ENCODE measurements around the gene SIDT2. TPM values are rescaled to one million over a fixed set of nuclear protein-coding genes. Genes with fewer than 3 reads are reported as not detected.

The SIDT2 gene
- total RNA-seq, 4 donors from 2014 or later = 15.3 to 50.1 (median 33.6) TPM

DNA sequence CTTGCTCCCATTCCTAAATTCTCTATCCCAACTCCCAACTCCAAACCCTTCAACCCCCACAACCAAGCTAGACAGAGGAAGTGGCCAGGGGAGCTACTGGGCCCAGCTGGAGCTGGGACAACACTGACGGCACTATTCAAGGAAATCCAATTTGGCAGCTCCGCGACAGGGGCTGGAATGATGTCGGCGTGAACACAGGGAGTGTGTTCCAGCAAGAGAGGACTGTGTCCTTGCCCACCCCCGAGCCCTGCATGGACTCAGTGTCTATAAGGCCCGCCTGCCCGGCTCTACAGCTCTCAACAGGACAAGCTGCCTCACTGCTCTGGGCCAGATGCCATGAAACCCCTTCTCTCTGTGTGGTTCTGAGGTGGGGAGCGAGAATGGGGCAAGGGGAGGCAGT is 42.0 kb downstream of the SIDT2 start:
- no peaks in the 10 kb centered on the region for H3K9me3 ChIP-seq
- ATAC-seq = peak; percentile 52
- H3K36me3 ChIP-seq = peaks cover 0 to 55% of the 10 kb centered on the region in 2 donors
- H3K4me1 ChIP-seq = peaks cover 24 to 100% (median 43%) of the 10 kb centered on the region in 3 donors
- 33% methylated on average over 1 of the region's 9 CpGs; no CpG with 5 or more reads in 1 of the 2 donors for WGBS, 2 donors (ENCODE audit: low coverage in 1 of 2)
- H3K4me3 ChIP-seq = peak overlapping the region in 1 of 2 donors; percentile 8
- TF ChIP-seq POLR2A (IDR thresholded peaks at IDR 0.05) = peak in 1 of 2 donors; percentile 27
- TF ChIP-seq, protein P1, sequence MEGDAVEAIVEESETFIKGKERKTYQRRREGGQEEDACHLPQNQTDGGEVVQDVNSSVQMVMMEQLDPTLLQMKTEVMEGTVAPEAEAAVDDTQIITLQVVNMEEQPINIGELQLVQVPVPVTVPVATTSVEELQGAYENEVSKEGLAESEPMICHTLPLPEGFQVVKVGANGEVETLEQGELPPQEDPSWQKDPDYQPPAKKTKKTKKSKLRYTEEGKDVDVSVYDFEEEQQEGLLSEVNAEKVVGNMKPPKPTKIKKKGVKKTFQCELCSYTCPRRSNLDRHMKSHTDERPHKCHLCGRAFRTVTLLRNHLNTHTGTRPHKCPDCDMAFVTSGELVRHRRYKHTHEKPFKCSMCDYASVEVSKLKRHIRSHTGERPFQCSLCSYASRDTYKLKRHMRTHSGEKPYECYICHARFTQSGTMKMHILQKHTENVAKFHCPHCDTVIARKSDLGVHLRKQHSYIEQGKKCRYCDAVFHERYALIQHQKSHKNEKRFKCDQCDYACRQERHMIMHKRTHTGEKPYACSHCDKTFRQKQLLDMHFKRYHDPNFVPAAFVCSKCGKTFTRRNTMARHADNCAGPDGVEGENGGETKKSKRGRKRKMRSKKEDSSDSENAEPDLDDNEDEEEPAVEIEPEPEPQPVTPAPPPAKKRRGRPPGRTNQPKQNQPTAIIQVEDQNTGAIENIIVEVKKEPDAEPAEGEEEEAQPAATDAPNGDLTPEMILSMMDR (IDR thresholded peaks at IDR 0.05) = no peak
- no peak for TF ChIP-seq EP300 (IDR thresholded peaks at IDR 0.05)
- peak; percentile 89 for TF ChIP-seq POLR2AphosphoS5 (IDR thresholded peaks at IDR 0.05)
- no peaks in the 10 kb centered on the region for H3K27me3 ChIP-seq
- H3K27ac ChIP-seq = peak overlapping the region; percentile 93 to 98 (median 95)

DNA sequence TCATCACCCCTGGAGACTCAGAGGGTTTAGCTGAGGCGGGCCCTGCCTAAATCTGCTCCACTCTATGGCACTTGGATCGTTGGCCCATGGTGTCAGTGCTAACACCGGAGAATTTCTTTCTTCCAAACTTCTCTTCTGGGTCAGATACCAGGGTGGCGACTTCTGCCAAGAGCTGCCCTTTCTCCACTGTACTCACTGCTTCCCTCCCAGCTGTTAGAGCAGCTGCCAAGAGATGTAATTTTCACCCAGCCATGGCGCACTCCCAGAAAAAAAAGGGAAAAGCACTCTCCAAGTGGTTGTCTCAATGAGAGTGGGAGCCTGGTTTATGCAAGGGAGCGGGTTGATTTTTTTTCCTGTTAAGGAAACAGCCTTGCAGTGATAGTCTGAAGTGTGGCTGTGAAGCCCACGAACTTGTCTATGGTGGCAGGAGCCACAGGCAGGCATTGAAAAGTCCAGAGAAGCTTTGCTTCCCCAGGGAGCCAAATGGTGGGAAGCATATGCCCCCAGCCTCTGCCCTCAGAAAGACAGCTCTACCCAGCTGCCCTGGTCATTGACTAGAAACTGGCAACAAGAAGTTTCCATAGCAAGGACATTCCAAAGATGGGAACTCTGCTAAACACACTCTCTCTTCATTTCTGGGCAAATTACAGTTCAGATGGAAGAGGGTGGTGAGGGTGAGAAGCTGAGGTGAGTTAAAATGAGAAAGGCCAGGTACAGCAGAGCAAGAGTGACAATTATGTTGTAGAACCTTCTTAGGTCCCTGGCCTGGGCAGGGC is 42.6 kb downstream of the SIDT2 start:
- H3K27ac ChIP-seq = peak overlapping the region; percentile 93 to 98 (median 95)
- peaks cover 24 to 100% (median 43%) of the 10 kb centered on the region in 3 donors for H3K4me1 ChIP-seq
- peak; percentile 64 for ATAC-seq
- H3K9me3 ChIP-seq = no peaks in the 10 kb centered on the region
- H3K36me3 ChIP-seq = peaks cover 0 to 54% of the 10 kb centered on the region in 2 donors
- no peaks in the 10 kb centered on the region for H3K27me3 ChIP-seq
- H3K4me3 ChIP-seq = peak overlapping the region in 1 of 2 donors; percentile 8
- TF ChIP-seq, protein P1 (IDR thresholded peaks at IDR 0.05) = no peak
- peak; percentile 87 for TF ChIP-seq POLR2AphosphoS5 (IDR thresholded peaks at IDR 0.05)
- no CpG with 5 or more reads among the region's 7 CpGs for WGBS, 2 donors (ENCODE audit: low coverage in 1 of 2)

DNA sequence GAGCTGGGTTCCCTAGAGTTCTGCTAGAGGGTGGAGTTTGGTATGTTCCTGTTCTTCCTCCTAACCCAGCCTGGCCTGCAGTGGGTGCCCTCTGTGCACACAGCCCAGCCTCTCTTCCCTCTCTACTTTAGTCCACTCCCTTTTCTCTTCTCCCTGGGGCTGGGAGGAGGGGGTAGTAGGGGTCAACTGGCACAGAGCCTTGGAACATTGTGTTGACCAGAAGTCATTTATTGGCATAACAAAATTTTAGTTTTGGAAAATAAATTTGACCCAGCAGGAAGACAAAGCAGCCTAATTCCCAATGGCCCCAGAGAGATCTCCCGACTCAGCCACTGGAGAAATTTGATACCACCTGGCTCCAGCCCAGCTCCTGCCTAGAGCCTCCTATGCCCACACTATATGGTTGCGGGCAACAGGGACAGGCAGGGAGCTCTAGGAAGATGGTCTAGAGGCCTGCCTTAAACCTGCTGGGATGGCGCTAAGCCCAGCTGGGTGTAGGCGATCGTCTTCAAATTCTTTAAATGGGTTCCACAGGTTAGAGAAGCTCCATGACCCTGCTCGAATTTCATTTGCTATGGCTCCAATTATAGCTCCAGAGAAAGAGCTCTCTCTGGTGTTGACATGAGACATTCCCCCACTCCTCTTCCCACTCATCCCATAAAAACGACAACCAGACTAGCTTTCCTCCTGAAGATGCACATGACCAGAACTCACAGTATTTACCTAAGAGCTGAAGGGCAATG is 43.4 kb downstream of the SIDT2 start:
- peaks cover 19 to 100% (median 43%) of the 10 kb centered on the region in 3 donors for H3K4me1 ChIP-seq
- H3K36me3 ChIP-seq = peaks cover 0 to 55% of the 10 kb centered on the region in 2 donors
- TF ChIP-seq POLR2AphosphoS5 (IDR thresholded peaks at IDR 0.05) = peak; percentile 70
- TF ChIP-seq POLR2A (IDR thresholded peaks at IDR 0.05) = peak in 1 of 2 donors; percentile 21
- TF ChIP-seq, protein P1 (IDR thresholded peaks at IDR 0.05) = no peak
- no peak for TF ChIP-seq EP300 (IDR thresholded peaks at IDR 0.05)
- WGBS, 2 donors (ENCODE audit: low coverage in 1 of 2) = 0 to 26% methylated on average over 1 to 4 of the region's 7 CpGs
- no peaks in the 10 kb centered on the region for H3K27me3 ChIP-seq
- H3K4me3 ChIP-seq = peak overlapping the region in 1 of 2 donors; percentile 3
- peak; percentile 58 for ATAC-seq
- peak overlapping the region; percentile 93 to 98 (median 95) for H3K27ac ChIP-seq
- H3K9me3 ChIP-seq = no peaks in the 10 kb centered on the region

DNA sequence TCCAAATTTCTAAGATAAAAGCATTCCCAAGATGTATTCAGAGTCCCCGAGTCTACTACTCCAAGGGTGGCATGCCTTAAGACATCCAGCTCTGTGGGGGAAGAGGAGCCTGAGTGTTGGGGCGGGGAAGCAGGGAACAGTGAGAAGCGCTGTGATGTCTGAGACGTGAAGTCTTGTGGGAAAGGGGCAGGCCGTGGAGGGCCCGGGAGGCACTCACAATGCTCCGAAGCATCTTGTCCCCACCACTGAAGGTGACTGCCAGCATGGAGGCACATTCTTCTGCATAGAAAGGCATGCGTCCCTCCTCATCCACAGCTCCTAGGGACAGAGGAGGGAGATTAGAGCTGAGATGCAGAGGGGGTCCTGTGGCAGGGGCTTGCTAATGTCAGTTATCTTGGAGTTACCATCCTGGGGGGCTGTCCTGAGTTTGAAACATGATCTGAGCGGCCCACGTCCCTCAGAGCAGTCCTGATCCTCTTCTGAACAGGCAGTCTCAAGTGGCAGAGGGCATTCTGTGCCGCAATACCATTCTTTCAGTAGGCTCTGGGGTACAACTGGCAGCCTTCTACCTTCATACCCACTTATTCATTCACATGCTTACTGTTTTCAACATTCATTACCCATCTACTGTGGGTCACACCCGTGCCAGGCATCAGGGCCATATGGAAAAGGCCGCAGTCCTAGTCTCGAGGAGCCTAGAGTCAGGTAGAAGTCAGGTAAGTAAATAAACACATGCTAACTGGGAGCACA is 44.6 kb downstream of the SIDT2 start:
- H3K36me3 ChIP-seq = peaks cover 0 to 61% of the 10 kb centered on the region in 2 donors
- no peak for ATAC-seq
- H3K4me1 ChIP-seq = peaks cover 19 to 87% (median 43%) of the 10 kb centered on the region in 3 donors
- TF ChIP-seq POLR2AphosphoS5 (IDR thresholded peaks at IDR 0.05) = no peak
- TF ChIP-seq POLR2A (IDR thresholded peaks at IDR 0.05) = no peak
- TF ChIP-seq, protein P1 (IDR thresholded peaks at IDR 0.05) = no peak
- no peak for TF ChIP-seq EP300 (IDR thresholded peaks at IDR 0.05)
- peak overlapping the region; percentile 93 to 98 (median 95) for H3K27ac ChIP-seq
- no peak overlapping the region for H3K4me3 ChIP-seq
- H3K9me3 ChIP-seq = no peaks in the 10 kb centered on the region
- no peaks in the 10 kb centered on the region for H3K27me3 ChIP-seq
- 83 to 84% methylated on average over 5 to 7 of the region's 14 CpGs for WGBS, 2 donors (ENCODE audit: low coverage in 1 of 2)

Data from gastroesophageal sphincter (tissue), 4 donors.